PC-3 (cell line): ENCODE data around the gene ECHDC3. TPM values are rescaled to one million over a fixed set of nuclear protein-coding genes. Genes with fewer than 3 reads are reported as not detected.

Experiments used
- ATAC-seq: fragments of 200-7000 bp; cut with Tn5 transposase; 2 replicates; pipeline ENCODE4 v1.9.1; 2020; ENCODE audit warnings: mild to moderate bottlenecking, moderate library complexity
- BruUV-seq: library from RNA; stranded (reverse); fragments of 400-500 nt; replicated peaks from 2 replicates; lab custom pipeline; 2021; lab: Mats Ljungman, UMichigan
- CTCF ChIA-PET: fragments of 300-600 bp; sonication (Branson Sonifier 250); formaldehyde crosslinking; loops from one replicate; lab custom pipeline; 2022; ENCODE audit warnings: antibody characterized with exemption; lab: Charles Lee
- POLR2A ChIA-PET: fragments of 300-600 bp; sonication (Branson Sonifier 250); formaldehyde crosslinking; loops from one replicate; lab custom pipeline; 2022; ENCODE audit warnings: antibody characterized with exemption; ENCODE audit not compliant: unreplicated experiment; lab: Charles Lee
- DNase-seq: peaks from one replicate; pipeline ENCODE4 v3.0.0-alpha.2; 2015
- H2AFZ ChIP-seq: fragments of 300-600 bp; sonication (generic); 2 replicates; pipeline ENCODE4 v1.6.0; 2016; ENCODE audit warnings: antibody characterized with exemption, low read length
- H3F3A ChIP-seq: fragments of 300-600 bp; sonication (generic); one replicate; pipeline ENCODE4 v1.6.0; 2017; ENCODE audit warnings: antibody characterized with exemption, low read length, control low read depth, mild to moderate bottlenecking; ENCODE audit not compliant: unreplicated experiment
- H3K27ac ChIP-seq: fragments of 300-600 bp; sonication (generic); 2 replicates; pipeline ENCODE4 v1.5.1; 2016; ENCODE audit warnings: mild to moderate bottlenecking, low read length
- H3K27me3 ChIP-seq: fragments of 300-600 bp; sonication (generic); 2 replicates; pipeline ENCODE4 v1.6.1; 2016; ENCODE audit warnings: low read length, mixed read lengths
- H3K36me3 ChIP-seq: fragments of 300-600 bp; sonication (generic); 2 replicates; pipeline ENCODE4 v1.6.1; 2016; ENCODE audit warnings: low read depth, mixed run types, low read length, mixed read lengths
- H3K4me1 ChIP-seq: fragments of 300-600 bp; sonication (generic); 2 replicates; pipeline ENCODE4 v1.5.1; 2016; ENCODE audit warnings: low read length; ENCODE audit not compliant: insufficient read depth
- H3K4me2 ChIP-seq: fragments of 300-600 bp; sonication (generic); 2 replicates; pipeline ENCODE4 v1.6.0; 2016; ENCODE audit warnings: low read length
- H3K4me3 ChIP-seq: fragments of 300-600 bp; sonication (generic); 2 replicates; pipeline ENCODE4 v1.5.1; 2016; ENCODE audit warnings: mild to moderate bottlenecking, low read length, mixed read lengths
- H3K79me2 ChIP-seq: fragments of 300-600 bp; sonication (generic); 2 replicates; pipeline ENCODE4 v1.6.1; 2017; ENCODE audit warnings: low read length, mixed read lengths
- H3K9ac ChIP-seq: fragments of 300-600 bp; sonication (generic); 2 replicates; pipeline ENCODE4 v1.6.0; 2016; ENCODE audit warnings: mild to moderate bottlenecking, low read length
- H3K9me2 ChIP-seq: fragments of 300-600 bp; sonication (generic); replicated peaks from 2 replicates; pipeline ENCODE4 v1.6.1; 2016; ENCODE audit warnings: mixed run types, low read length, mixed read lengths
- H3K9me3 ChIP-seq: fragments of 300-600 bp; sonication (generic); 2 replicates; pipeline ENCODE4 v1.6.1; 2016; ENCODE audit warnings: low read length, mixed read lengths
- H4K20me1 ChIP-seq: fragments of 300-600 bp; sonication (generic); 2 replicates; pipeline ENCODE4 v1.6.1; 2016; ENCODE audit warnings: low read length, mixed read lengths
- CTCF ChIP-seq: fragments of 300-600 bp; sonication (generic); conservative IDR thresholded peaks from 2 replicates; pipeline ENCODE4 v1.5.1; 2017; ENCODE audit warnings: antibody characterized with exemption, low read depth, mild to moderate bottlenecking, low read length
- EZH2 ChIP-seq: fragments of 300-600 bp; sonication (generic); IDR thresholded peaks from one replicate; pipeline ENCODE4 v1.6.1; 2017; ENCODE audit warnings: antibody characterized with exemption, mild to moderate bottlenecking, low read length; ENCODE audit not compliant: unreplicated experiment
- EZH2phosphoT487 ChIP-seq: fragments of 300-600 bp; sonication (generic); IDR thresholded peaks from 2 replicates; pipeline ENCODE4 v1.6.1; 2018; ENCODE audit warnings: mild to moderate bottlenecking, antibody characterized with exemption, low read length, borderline replicate concordance
- intact Hi-C: fragments of 100-400 bp; cut with micrococcal nuclease; formaldehyde crosslinking; loops from 2 replicates; pipeline ENCODE4 v1.9.0; 2023
- total RNA-seq: library from RNA; depleted of rRNA; stranded (reverse); fragments of >200 nt; gene quantifications from 2 replicates; pipeline ENCODE4 v1.2.3, GENCODE V29; 2014

ECHDC3 gene
- total RNA-seq, 1 experiment from 2014 or later = not detected

GRCh38 chr10:11728353-11728752 is 13.8 kb upstream of the ECHDC3 start:
- no peak for TF ChIP-seq EZH2
- no peak for TF ChIP-seq CTCF
- TF ChIP-seq EZH2phosphoT487 = no peak
- Histone ChIP-seq H2AFZ (no peak overlapping the region), H4K20me1 (no peaks in the 10 kb centered on the region), H3K9me2 (no peaks in the 10 kb centered on the region), H3K27me3 (no peaks in the 10 kb centered on the region), H3K27ac (no peak overlapping the region), H3K36me3 (no peaks in the 10 kb centered on the region), H3K4me3 (no peak overlapping the region), H3K4me1 (no peaks in the 10 kb centered on the region; the same call in 1 of the 2 replicates), H3K9me3 (no peaks in the 10 kb centered on the region), H3K9ac (no peak overlapping the region), H3F3A (no peaks in the 10 kb centered on the region), H3K4me2 (no peak overlapping the region), H3K79me2 (no peaks in the 10 kb centered on the region)
- intact Hi-C loops = no loop called here
- POLR2A ChIA-PET = no interaction called here
- CTCF ChIA-PET = no interaction called here
- no TSS peak for BruUV-seq
- no peak for ATAC-seq
- DNase-seq = no peak

GRCh38 chr10:11729790-11730315 is 12.3 kb upstream of the ECHDC3 start:
- CTCF ChIA-PET = no interaction called here

More at GRCh38 chr10:11729790-11730315, 12.3 kb upstream of the ECHDC3 start:
- POLR2A ChIA-PET = no interaction called here
- Histone ChIP-seq H3K79me2 (no peaks in the 10 kb centered on the region), H3K9me3 (no peaks in the 10 kb centered on the region), H2AFZ (no peak overlapping the region), H4K20me1 (no peaks in the 10 kb centered on the region), H3K36me3 (no peaks in the 10 kb centered on the region), H3K27ac (no peak overlapping the region), H3K4me3 (no peak overlapping the region), H3F3A (no peaks in the 10 kb centered on the region), H3K27me3 (no peaks in the 10 kb centered on the region), H3K4me2 (no peak overlapping the region), H3K9me2 (no peaks in the 10 kb centered on the region), H3K9ac (no peak overlapping the region), H3K4me1 (no peaks in the 10 kb centered on the region; the same call in 1 of the 2 replicates)
- DNase-seq (no peak), ATAC-seq (no peak)
- no peak for TF ChIP-seq EZH2phosphoT487
- TF ChIP-seq EZH2 = no peak
- TF ChIP-seq CTCF = no peak
- BruUV-seq = no TSS peak
- intact Hi-C loops = no loop called here
